Astrocyte of the spinal cord (primary cell): ENCODE results near the gene EHMT1.

Experiments used
- DNase-seq: peaks from one replicate; pipeline ENCODE4 v3.0.0; 2011; ENCODE audit warnings: low read depth, low spot score
- H3K4me3 ChIP-seq: 2 replicates; pipeline ENCODE4 v1.5.1; 2011; ENCODE audit warnings: low read depth, mild to moderate bottlenecking, low read length, moderate library complexity
- CTCF ChIP-seq: IDR thresholded peaks from 2 replicates; pipeline ENCODE4 v1.5.1; 2012; ENCODE audit warnings: low read depth, mild to moderate bottlenecking, low read length, inconsistent platforms
- in situ Hi-C: cut with HindIII; loops from 2 replicates; pipeline ENCODE4 v1.10.0; 2017; ENCODE audit warnings: low sequenced_read_pairs

EHMT1 gene

GRCh38 chr9:137781906-137782585 lies 163.2 kb downstream of the EHMT1 start:
- no peak for DNase-seq
- TF ChIP-seq CTCF = no peak
- H3K4me3 ChIP-seq = no peak overlapping the region
- in situ Hi-C loops = no loop called here

GRCh38 chr9:137783521-137783920 lies 164.7 kb downstream of the EHMT1 start:
- no peak for DNase-seq
- TF ChIP-seq CTCF = no peak
- in situ Hi-C loops = no loop called here
- no peak overlapping the region for H3K4me3 ChIP-seq

- in situ Hi-C loops = no loop called here
- no peak overlapping the region for H3K4me3 ChIP-seq
- no peak for DNase-seq
- TF ChIP-seq CTCF = no peak
Observed at GRCh38 chr9:137784046-137784445, 165.2 kb downstream of the EHMT1 start.

GRCh38 chr9:137784641-137785513 lies 166.1 kb downstream of the EHMT1 start:
- no peak for DNase-seq
- in situ Hi-C loops = no loop called here
- TF ChIP-seq CTCF = no peak
- H3K4me3 ChIP-seq = no peak overlapping the region

- no peak overlapping the region for H3K4me3 ChIP-seq
- DNase-seq = no peak
- TF ChIP-seq CTCF = no peak
- in situ Hi-C loops = no loop called here
Observed at GRCh38 chr9:137785704-137786161, 166.9 kb downstream of the EHMT1 start.

- H3K4me3 ChIP-seq = no peak overlapping the region
- DNase-seq = no peak
- in situ Hi-C loops = no loop called here
- no peak for TF ChIP-seq CTCF
Observed at GRCh38 chr9:137786511-137786920, 167.7 kb downstream of the EHMT1 start.
